OCI-LY3 (cell line): ENCODE measurements around the gene GATM.

Source experiments
- H2AFZ ChIP-seq: fragments of 200-600, 300-600 bp; shearing (Covaris generic); 2 replicates; pipeline ENCODE4 v1.6.0; 2014; ENCODE audit warnings: antibody characterized with exemption, low read depth, low read length
- H3K27ac ChIP-seq: fragments of 200-600, 300-600 bp; sonication (generic); 2 replicates; pipeline ENCODE4 v1.5.1; 2014; ENCODE audit warnings: mild to moderate bottlenecking, low read length, moderate library complexity, mixed read lengths
- H3K27me3 ChIP-seq: fragments of 200-600, 300-600 bp; sonication (generic); 2 replicates; pipeline ENCODE4 v1.6.1; 2014; ENCODE audit warnings: low read depth, low read length, mixed read lengths
- H3K36me3 ChIP-seq: fragments of 200-600, 300-600 bp; sonication (generic); replicated peaks from 2 replicates; pipeline ENCODE3; 2014; ENCODE audit warnings: low read depth, low read length, mixed read lengths
- H3K4me1 ChIP-seq: fragments of 300-600, 200-600 bp; sonication (generic); 2 replicates; pipeline ENCODE4 v1.6.1; 2014; ENCODE audit warnings: low read length, mixed read lengths
- H3K4me2 ChIP-seq: fragments of 200-600, 300-600 bp; sonication (generic); 2 replicates; pipeline ENCODE4 v1.6.1; 2014; ENCODE audit warnings: low read length, mixed read lengths
- H3K4me3 ChIP-seq: fragments of 300-600, 200-600 bp; sonication (generic); 2 replicates; pipeline ENCODE4 v1.5.1; 2014; ENCODE audit warnings: antibody characterized with exemption, mild to moderate bottlenecking, low read length, moderate library complexity
- H3K79me2 ChIP-seq: fragments of 300-600, 200-600 bp; shearing (Covaris generic); 2 replicates; pipeline ENCODE4 v1.6.1; 2014; ENCODE audit warnings: mild to moderate bottlenecking, low read length, mixed read lengths
- H3K9ac ChIP-seq: fragments of 300-600, 200-600 bp; shearing (Covaris generic); 2 replicates; pipeline ENCODE4 v1.6.0; 2014; ENCODE audit warnings: mild to moderate bottlenecking, low read length, moderate library complexity
- H3K9me3 ChIP-seq: fragments of 200-600, 300-600 bp; shearing (Covaris generic); 2 replicates; pipeline ENCODE4 v1.6.1; 2014; ENCODE audit warnings: low read length, mixed read lengths; ENCODE audit not compliant: insufficient read depth
- H4K20me1 ChIP-seq: fragments of 200-600, 300-600 bp; sonication (generic); 2 replicates; pipeline ENCODE4 v1.6.1; 2016; ENCODE audit warnings: low read length, mixed read lengths; ENCODE audit not compliant: insufficient read depth
- CTCF ChIP-seq: fragments of 200-600, 300-600 bp; sonication (generic); IDR thresholded peaks from 2 replicates; pipeline ENCODE4 v1.5.1; 2014; ENCODE audit warnings: antibody characterized with exemption, low read length, low read depth
- EZH2phosphoT487 ChIP-seq: fragments of 200-600 bp; shearing (Covaris generic); IDR thresholded peaks from 2 replicates; pipeline ENCODE4 v1.6.1; 2018; ENCODE audit warnings: antibody characterized with exemption, mixed run types, low read depth

The GATM gene

GRCh38 chr15:45387380-45388007 is 9.2 kb upstream of the GATM start:
- Histone ChIP-seq H3K36me3 (no peaks in the 10 kb centered on the region), H4K20me1 (no peaks in the 10 kb centered on the region), H3K9ac (no peak overlapping the region), H3K27me3 (no peaks in the 10 kb centered on the region), H3K4me2 (no peak overlapping the region), H3K27ac (no peak overlapping the region), H3K79me2 (no peaks in the 10 kb centered on the region), H3K9me3 (no peaks in the 10 kb centered on the region), H3K4me3 (no peak overlapping the region), H3K4me1 (peaks cover 59% of the 10 kb centered on the region), H2AFZ (no peak overlapping the region)
- TF ChIP-seq EZH2phosphoT487 (no peak), CTCF (no peak)

DNA sequence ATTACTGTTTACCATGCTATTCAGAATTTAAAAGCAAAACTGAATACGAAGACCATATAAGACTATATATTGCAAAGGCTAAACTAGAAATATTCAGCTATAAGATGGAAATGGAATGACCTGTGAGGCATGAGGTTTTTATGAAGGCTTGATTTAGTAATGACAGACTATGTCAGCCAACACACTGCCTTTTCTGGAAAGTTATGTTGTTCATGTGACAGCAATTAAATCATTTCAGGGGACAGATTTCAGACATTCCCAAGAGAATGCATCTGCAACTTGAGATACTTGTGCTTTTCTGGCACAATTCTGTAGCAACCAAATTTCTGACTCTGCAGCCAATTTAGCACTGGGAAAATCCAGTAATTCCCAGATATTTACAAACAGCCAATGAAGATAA is 8.6 kb upstream of the GATM start:
- Histone ChIP-seq H3K27me3 (no peaks in the 10 kb centered on the region), H3K4me3 (no peak overlapping the region)

DNA sequence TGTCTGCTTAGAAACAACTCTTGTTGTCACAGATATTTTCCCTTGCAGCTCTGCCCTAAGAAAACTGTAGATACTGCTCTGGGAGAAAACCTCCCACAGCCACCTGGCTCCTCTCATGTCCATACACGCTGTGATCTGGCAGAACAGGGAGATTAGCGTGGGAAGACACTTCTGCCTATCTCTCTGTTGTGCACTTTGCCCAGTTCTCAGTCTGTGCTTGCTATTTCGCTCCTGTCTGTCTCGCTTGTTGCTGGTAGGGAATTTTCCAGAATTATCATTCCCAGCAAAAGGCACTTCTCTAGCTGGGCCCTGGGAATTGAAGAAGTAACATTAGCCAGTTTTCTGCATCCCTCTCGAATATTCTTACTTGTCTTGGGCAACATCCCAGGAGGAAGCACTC is 8.1 kb upstream of the GATM start:
- Histone ChIP-seq H3K36me3 (no peaks in the 10 kb centered on the region), H4K20me1 (no peaks in the 10 kb centered on the region), H3K4me2 (no peak overlapping the region), H3K9me3 (no peaks in the 10 kb centered on the region), H3K79me2 (no peaks in the 10 kb centered on the region), H3K4me3 (no peak overlapping the region), H2AFZ (no peak overlapping the region), H3K9ac (no peak overlapping the region), H3K27ac (no peak overlapping the region), H3K27me3 (no peaks in the 10 kb centered on the region), H3K4me1 (peaks cover 51% of the 10 kb centered on the region)
- TF ChIP-seq EZH2phosphoT487 (no peak), CTCF (no peak)

More for the DNA sequence above, 8.6 kb upstream of the GATM start:
- Histone ChIP-seq H4K20me1 (no peaks in the 10 kb centered on the region), H3K4me2 (no peak overlapping the region), H3K9me3 (no peaks in the 10 kb centered on the region), H3K9ac (no peak overlapping the region), H2AFZ (no peak overlapping the region), H3K79me2 (no peaks in the 10 kb centered on the region), H3K27ac (no peak overlapping the region), H3K4me1 (peaks cover 56% of the 10 kb centered on the region), H3K36me3 (no peaks in the 10 kb centered on the region)
- TF ChIP-seq EZH2phosphoT487 (no peak), CTCF (no peak)

DNA sequence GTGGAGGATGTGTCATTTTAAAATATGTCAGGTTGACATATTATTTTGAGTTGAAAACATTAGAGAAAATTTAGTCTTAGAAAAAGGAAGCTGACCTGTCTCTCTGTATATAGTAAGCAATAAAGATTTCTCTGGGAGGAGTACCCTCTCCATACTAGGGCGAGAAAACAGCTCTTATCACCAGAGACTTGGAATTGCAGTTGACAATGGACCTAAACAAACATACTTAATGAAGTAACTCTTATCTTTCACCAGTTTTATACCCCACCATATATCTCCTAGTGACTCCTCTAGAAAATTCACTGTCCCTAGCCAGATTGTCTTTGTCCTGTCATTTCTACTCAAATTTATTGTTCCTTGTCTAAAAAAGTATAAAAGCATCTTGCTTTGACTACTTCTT is 7.2 kb upstream of the GATM start:
- Histone ChIP-seq H2AFZ (no peak overlapping the region), H3K27ac (no peak overlapping the region), H3K4me3 (no peak overlapping the region), H3K4me1 (peaks cover 45% of the 10 kb centered on the region), H3K79me2 (no peaks in the 10 kb centered on the region), H3K9me3 (no peaks in the 10 kb centered on the region), H3K4me2 (no peak overlapping the region), H3K9ac (no peak overlapping the region), H3K36me3 (peaks cover 4% of the 10 kb centered on the region), H4K20me1 (no peaks in the 10 kb centered on the region), H3K27me3 (no peaks in the 10 kb centered on the region)
- TF ChIP-seq EZH2phosphoT487 (no peak), CTCF (no peak)
